HG03025 (cell line): ENCODE data around the gene PCBP3.

Experiments
- ATAC-seq: cut with Tn5 transposase; IDR thresholded peaks from one replicate; pipeline ENCODE4 v1.9.1; 2021; ENCODE audit warnings: mild to moderate bottlenecking, moderate library complexity; ENCODE audit not compliant: unreplicated experiment, low FRiP score

The PCBP3 gene

DNA sequence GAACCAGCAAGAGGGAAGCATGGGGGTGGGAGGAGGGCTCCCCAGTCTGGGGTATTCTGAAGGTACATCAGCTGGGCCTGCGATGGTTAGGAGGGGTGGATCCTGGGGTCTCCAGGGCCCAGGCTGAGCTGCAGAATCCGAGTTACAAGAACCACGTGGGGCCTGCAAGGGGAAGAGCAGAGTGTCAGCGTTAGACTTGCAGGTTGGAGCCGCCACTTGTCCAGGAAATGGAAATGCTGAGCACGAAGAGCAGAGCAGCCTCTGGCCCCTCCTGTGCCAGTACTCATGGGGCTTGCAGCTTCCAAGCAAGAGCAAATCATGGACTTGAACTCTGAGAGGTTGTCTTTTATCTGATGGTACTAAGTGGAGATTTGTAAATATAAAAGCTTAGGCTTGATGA, 290.6 kb downstream of the PCBP3 start:
- no peak for ATAC-seq

DNA sequence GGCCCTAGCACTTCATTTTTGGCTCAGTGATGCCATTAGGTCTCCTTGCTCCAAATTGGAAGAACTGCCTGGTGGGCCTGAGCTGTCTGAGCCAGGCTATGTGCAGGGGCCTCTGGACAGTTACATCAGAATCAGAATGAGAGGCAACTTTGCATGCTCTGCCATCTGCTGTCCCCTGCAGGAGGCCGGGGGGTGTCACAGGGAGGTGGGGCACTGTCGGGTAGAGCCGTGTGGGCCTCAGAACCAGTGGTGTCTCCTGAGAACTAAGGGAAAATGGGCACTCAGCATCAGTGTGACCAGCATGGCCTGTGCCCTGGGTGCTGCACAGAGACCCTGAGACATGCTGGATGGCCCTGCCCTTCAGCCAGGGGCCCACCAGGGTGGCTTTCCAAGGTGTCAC, 291.0 kb downstream of the PCBP3 start:
- no peak for ATAC-seq

DNA sequence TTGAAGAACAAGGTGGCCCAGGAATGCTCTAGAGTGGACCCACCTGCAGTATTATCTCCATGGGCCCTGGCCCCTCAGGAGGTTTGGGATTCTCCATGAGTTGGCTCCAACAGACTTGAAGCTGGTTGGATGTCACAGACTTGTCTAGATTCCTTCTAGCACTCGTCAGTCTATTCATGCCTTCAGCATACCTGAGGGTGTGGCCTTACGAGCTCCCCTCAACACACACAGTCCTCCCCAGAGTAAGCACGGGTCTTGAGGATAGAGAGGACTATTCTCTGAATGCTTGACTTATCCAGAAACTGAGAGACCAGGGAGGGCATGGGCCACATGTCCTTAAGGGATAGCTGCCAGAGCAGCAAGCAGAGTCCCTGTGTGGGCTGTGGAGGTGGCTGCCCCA, 292.1 kb downstream of the PCBP3 start:
- ATAC-seq = no peak

DNA sequence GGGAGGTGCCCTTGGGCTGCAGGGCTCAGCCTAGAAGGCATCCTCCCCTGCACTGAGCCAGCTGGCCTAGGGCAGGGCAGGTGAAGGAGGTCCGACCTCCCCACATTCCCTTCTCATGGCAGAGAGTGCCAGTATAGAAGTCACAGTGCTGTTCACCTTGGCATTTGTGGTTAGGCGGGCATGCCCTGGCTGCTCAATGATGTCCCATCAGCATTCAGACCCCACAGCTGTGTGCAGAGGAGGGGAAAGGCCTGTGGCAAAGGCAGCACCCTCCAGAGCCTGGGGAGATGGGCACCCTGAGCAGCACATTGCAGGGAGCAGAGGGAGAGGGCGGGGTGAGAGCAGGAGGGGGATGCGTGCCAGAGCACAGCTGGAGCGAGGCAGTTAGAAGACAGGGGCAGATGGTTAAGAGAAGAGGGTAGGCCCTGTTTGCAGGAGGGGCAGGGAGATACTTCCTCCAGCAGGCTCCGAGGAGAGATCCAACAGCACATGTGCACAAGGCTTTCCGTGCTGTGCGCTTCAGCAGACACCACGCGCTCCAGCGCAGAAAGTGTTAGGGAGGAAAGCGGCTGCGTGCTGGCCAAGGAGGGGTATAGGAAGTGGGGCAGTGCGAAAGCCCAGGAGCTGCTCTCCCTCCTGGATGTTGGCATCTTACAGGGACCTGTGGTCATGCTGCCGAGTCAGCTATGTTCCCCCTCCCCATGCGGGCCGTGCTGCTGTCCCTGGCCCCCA, 294.4 kb downstream of the PCBP3 start:
- no peak for ATAC-seq

DNA sequence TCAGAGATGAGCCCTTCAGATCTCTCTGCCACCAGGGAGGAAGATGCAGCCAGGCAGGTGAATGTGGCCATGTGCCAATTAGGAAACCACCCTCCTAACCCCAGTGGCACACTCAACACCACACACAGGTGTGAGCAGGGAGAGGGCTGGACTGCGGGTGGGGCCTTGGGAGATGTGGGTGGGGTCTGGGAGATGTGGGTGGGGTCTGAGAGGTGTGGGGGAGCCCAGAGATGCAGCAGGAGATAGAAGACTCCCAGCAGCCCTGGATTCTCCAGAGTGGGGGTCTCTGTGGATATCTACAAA, 294.9 kb downstream of the PCBP3 start:
- no peak for ATAC-seq

DNA sequence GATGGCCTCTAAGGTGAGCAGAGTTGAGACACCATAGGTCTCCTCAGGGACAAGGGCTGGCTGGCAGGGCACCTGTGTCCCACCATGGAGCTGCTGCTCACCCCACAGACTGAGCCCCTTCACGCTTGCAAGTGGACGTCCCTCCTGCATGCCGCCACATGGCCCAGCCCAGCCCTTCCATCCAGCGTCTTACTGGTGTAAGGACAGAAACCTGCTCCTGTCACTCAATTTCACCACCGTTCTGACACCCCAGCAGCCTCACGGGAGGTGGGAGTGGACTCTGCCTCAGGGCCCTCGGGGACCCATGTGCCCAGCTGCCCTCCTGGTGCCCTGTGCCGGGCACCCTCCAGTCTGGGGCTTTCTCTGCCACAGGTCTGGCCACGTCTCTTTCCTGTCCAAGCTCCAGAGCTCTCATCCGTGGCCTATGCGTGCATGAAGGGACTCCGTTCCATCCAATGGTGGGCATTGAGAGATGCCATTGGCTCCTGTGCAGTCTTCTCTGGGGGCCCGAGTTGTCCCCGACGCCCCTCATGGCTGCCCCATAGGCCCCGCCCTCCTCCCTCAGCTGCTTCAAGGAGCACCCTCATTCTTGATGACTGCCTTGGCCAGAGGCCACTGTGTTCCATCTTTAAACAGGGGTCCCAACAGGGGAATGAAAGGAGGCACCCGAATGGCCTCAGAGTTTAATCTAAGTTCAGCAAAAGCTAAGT, 295.4 kb downstream of the PCBP3 start:
- ATAC-seq = no peak

DNA sequence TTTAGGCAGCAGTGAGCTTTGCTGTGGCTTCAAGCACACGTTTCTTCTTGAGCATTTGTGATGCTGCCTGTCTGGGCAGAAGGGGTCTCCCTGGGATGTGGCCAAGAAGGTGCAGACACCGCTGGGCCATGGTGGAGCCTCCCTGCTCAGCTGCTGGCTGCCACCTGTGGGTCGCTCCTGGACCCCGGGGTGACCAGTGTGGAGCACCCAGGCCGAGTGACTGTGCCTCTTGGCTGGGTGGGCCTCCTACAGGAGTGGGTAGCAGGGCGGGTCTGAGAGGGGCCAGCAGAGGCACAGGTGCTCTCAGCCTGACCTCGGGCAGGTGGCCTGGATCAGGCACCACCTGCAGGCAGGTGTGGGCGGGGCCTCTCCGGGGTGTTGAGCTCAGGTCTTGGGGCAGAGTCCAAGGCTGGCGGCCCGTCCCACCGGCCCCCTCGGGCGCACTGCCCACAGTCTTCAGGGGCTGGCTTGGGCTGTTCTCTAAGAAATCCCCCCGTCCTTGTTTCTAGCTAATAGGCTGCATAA, 296.1 kb downstream of the PCBP3 start:
- ATAC-seq = no peak

DNA sequence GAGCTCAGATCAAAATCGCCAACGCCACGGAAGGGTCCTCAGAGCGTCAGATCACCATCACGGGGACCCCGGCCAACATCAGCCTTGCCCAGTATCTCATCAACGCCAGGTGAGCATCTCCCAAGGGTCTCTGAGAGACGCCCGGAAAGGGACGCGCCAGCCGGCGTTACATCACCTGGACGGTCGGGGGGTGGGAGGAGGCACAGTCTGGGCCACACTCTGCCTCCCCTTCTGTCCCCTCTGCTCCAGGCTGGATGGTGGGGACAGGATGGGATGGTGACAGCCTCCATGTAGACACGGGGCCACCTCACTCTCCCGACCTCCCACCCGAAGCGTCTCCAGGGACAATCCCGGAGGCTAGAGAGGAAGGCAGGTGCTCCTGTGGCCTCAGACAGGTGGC, 296.6 kb downstream of the PCBP3 start:
- ATAC-seq = no peak

DNA sequence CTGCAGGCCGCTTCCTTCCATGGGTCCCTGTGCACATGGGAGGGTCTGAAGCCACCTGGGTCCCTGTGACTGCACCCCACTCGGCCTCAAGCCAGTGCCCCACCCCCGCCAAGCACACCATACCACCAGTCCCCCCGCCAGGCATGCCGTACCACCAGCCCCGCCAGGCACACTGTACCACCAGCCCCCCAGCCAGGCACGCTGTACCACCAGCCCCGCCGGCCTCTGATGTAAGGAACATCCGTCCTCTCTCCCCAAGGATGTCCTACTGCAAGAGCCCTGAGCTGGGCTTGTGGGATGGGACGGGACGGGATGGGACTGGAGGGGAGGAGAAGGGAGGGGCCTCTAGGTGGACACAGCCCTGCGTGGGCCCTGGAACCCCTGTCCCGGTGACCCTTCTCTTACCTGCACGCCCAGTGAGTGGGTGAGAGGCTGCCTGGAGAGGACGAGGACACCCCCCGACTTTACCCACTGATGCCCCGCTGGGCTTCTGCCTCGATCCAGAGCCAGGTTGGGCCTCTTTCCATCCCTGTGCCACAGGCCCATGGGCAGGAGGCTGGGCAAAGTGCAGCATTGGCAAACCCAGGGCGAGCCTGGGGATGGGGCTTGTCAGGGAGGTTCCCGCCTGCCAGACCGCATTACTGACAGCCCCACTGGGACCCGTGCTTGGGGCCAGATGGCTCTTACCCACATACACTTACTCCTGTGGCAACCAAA, 297.3 kb downstream of the PCBP3 start:
- ATAC-seq = no peak

DNA sequence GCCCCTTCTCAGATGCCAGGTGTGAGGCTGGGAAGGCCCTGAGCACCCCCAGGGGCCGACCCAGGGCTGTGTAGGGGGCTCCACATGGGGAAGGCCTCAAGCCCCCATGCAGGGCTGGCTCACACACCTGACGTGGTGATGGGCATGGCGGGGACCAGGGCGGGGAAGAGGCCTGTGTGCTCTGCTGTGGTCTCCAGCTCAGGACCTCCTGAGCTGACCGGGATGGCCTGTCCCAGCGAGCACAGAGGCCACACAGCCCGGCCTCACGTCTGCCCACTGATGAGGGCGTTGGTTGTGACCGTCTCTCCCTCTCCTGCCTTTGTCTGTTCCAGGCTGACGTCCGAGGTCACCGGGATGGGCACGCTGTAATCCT, 297.8 kb downstream of the PCBP3 start:
- ATAC-seq = no peak

DNA sequence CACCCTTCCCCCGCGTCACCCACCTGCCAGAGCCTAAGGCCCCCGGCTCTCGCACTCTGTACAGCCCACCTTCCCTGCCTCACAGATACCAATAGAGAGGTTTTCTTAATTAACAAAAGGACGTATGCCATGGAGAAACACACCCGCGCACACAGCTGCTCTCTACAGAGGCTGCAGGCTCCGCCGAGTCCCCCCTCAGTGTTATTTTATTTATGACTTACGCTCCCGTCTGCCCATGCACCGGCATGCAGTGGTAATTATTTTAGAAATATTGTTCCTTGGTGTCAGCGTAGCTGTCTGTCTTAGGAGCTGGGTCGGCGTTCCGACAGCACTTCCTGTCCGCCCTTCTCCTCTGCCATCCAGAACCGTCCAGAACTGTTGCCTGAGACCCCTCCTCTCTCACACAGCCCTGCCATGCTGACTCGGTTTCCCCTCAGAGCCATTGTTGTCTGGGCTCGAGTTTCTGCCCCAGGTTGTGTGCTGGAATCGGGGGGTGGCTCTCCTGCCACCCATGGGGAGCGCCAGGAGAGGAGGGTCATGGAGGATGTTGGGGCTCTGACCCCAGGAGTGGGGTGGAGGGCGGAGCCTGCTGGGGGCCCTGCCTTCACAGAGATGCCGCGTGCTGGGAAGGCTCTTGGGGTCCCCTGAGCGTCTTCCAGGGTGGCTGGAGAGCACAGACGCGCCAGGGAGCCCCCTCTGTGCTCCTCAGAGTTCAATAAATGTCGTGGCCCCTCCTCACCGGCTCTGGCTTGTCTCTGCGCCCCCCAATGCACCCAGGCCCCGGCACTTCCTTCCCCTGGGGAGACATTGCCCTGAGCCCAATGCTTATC, 298.4 kb downstream of the PCBP3 start:
- ATAC-seq = no peak

DNA sequence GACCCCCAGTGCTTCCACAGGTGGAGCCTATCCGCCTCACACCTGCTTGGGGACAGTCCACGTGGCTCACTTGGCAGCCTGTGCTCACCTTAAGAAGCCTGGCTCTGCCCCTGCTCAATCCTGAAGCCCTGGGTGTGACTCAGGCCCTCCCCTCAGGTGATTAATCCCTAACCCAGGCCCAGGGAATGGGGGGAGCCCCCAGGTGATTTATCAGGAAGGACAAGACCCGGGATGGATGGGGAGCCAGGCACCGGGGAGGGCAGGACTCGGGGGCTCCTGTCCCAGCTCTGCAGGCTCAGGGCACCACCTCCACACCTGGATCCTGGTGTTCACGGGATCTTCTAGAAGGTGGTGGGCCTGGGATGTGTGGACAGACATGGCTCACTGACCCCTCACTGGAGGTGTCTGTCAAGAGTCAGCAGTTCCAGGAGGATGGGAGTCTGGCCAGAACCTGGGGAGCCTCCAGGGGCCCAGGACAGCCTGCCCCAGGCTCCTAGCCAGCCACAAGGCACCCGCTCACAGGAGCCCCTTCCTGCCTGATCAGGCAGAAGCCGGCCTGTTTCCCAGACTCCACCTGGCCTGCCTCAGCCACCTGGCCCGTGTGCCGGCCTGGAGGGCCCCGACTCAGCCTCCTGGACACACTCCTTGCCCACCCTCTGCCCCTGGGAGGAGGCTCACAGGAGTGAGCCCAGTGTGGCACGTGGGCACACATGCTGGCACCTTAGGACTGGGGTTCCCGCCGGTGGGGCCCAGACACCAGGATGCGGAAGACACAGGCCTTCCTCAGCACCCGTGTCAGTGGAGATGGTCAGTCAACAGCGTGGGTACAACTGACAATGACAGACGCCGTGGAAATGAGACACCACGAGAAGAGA, 299.5 kb downstream of the PCBP3 start:
- ATAC-seq = no peak

DNA sequence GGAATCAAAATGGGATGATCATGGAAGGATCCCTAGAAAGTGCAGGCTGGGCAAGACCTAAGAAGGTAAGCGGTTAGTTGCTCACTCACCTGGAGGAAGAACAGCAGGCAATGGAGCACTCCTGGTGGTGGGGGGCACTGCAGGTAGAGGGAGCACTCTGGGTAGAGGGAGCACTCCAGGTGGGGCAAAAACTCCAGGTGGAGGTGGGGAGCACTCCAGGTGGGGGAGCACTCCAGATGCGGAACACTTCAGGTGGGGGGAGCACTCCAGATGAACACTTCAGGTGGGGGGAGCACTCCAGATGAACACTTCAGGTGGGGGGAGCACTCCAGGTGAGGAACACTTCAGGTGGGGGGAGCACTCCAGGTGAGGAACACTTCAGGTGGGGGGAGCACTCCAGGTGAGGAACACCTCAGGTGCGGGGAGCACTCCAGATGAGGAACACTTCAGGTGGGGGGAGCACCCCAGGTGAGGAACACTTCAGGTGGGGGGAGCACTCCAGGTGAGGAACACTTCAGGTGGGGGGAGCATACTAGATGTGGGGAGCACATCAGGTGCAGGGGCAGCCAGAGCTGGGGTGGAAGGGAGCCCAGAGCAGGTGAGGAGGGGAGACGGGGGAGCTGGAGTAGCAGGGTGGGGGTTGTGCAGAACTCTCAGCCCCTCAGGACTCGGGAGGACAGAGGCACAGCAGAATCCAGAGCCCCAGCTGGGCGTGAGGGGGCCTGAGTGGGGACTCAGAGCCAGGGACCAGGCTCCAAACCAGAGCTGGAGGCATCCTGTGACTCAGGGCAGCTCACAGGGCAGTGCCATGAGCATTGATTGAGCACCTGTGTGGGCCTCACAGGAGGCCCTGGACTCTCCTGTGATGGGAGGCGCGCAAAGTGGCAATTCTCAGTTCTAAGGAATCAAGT, 300.4 kb downstream of the PCBP3 start:
- ATAC-seq = no peak

DNA sequence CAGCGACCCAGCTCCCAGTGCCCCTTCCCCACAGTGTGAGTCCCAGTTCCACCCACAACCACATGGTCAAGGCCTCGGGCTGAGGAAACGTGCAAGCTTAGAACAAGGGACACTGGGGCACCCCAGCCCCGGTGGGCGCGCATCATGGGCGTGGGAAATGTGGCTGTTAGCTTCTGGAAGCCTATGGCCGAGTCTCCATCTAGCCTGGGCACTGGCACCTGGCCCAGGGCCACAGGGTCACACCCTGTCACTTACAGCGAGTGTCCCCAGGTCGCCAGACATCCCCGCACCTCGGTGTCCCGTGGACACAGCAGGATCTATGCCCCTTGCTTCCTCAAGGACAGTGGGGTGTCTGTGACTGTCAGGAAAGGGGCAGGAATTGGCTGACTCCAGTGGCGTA, 301.1 kb downstream of the PCBP3 start:
- ATAC-seq = no peak

DNA sequence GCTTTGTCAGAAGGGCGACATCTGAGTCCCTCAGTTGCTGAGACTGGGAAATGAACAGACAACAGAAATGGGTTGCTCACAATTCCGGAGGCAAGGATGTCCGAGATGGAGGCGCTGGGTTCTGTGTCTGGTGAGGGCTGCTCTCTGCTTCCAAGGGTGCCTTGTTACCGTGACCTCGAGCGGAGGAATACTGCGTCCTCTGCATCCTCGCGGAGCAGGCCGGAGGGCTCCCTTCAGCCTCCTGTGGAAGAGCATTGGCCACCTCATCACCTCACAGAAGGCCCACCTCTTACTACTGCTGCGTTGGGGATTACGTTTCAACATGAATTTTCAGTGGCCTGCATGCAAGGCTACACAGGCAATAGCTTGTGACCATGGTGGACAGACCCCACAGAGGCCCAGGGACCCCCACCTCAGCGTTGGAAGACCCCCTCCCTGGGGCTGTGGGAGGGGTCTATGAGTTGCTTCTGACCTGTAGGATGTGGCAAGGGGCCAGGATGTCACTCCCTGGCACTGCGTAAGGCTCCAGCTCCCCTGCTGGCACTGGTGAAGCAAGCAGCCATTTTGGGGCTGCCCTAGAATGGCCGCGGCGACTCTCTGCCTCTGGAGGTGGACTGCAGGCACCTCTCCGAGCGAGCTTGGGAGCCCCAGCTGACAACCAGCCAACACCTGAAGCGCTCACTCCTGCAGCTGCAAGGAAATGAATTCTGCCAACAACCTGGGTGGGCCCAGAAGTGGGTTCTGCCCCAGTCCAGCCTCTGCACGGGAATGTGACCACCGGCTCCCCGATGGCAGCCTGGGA, 301.7 kb downstream of the PCBP3 start:
- no peak for ATAC-seq

DNA sequence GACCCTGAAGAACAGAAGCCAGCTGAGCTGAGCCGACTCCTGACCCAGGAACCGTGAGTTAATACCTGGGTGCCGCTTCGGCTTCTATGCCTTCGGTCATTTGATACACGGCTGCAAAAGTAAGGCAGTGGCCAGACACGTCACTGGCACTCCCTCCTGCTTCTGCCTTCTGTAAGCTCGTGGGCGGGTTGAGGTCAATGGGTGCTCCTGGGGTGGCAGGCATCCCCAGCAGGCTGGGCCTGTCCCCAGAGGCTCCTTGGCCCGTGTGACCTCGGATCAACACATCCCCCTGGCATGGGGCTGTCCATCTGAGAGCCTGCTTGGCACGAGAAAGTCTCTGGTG, 302.3 kb downstream of the PCBP3 start:
- ATAC-seq = no peak

DNA sequence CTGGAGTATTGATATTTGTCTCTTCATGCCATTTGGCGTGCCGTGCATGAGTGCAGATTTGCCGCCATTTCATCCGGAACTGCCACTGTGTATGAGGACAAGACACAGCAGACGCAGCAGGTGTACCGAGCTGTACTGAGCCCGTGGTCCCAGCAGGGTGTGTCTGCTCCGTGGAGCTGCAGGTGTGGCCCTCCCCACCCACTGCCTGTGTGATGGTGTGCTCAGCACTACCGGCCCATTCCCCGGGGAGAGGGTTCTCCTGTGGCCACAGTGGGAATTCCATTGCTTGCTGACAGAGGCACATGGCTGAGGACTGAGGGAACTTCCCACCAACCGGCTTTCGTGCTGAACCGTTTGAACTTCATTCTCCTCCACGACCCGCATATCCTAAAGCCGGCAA, 303.8 kb downstream of the PCBP3 start:
- no peak for ATAC-seq

DNA sequence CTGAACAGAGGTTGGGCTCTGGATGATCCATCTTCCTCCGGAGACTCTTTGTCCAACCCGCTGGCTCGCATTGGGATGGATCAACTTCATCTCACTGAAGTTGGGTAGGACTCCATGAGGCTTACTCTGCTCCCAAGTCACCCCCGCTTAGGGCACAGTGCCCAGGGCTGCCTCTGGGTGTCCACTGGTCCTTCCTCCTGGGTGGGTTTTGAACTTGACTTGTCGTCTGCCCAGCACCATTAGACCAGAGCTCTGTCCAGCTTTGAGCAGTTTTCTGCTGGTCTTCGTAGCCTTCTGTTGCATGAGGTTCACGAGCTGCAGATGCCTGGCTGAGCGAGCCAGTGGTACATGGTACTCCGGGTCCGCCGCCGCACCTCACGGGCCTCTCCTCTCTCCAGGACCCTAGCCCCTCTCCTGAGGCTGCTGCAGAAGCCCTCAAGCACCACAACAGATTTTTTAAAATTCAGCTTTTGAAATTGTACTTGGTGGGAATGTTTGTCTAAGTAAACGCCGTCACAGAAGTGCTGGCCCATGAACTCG, 304.3 kb downstream of the PCBP3 start:
- no peak for ATAC-seq
